Panc1 (cell line): ENCODE measurements around the gene PDZK1. TPM values are rescaled to one million over a fixed set of nuclear protein-coding genes. Genes with fewer than 3 reads are reported as not detected.

ENCODE experiments used
- ATAC-seq: fragments of 200-7000 bp; cut with Tn5 transposase; 2 replicates; pipeline ENCODE4 v1.9.1; 2020; ENCODE audit warnings: mild to moderate bottlenecking, moderate library complexity
- BruUV-seq: library from RNA; stranded (reverse); fragments of 400-500 nt; replicated peaks from 2 replicates; lab custom pipeline; 2021; lab: Mats Ljungman, UMichigan
- CTCF ChIA-PET: fragments of 300-600 bp; sonication (Branson Sonifier 250); formaldehyde crosslinking; loops from one replicate; lab custom pipeline; 2022; ENCODE audit warnings: antibody characterized with exemption; lab: Charles Lee
- POLR2A ChIA-PET: fragments of 300-600 bp; sonication (Branson Sonifier 250); formaldehyde crosslinking; loops from one replicate; lab custom pipeline; 2022; ENCODE audit warnings: antibody characterized with exemption; lab: Charles Lee
- DNase-seq: peaks from one replicate; pipeline ENCODE4 v3.0.0-alpha.2; 2010; ENCODE audit warnings: low read depth, low spot score
- H3K27ac ChIP-seq: 2 replicates; pipeline ENCODE4 v1.5.1; 2011; ENCODE audit warnings: mild to moderate bottlenecking, low read length, inconsistent platforms
- H3K27me3 ChIP-seq: fragments of 200-500 bp; sonication (Bioruptor generic); 2 replicates; pipeline ENCODE4 v1.6.0; 2014; ENCODE audit warnings: low read length, inconsistent platforms; ENCODE audit not compliant: control insufficient read depth, insufficient read depth
- H3K36me3 ChIP-seq: fragments of 200-500 bp; sonication (Bioruptor generic); 2 replicates; pipeline ENCODE4 v1.5.1; 2014; ENCODE audit warnings: inconsistent platforms, mild to moderate bottlenecking, low read length, moderate library complexity; ENCODE audit not compliant: control insufficient read depth, insufficient read depth
- H3K4me1 ChIP-seq: 2 replicates; pipeline ENCODE4 v1.5.1; 2011; ENCODE audit warnings: inconsistent platforms, mild to moderate bottlenecking, low read length, moderate library complexity; ENCODE audit not compliant: control insufficient read depth, insufficient read depth
- H3K4me3 ChIP-seq, 2 experiments: 2 replicates each; pipeline ENCODE4 v1.5.1; 2011 to 2012; ENCODE audit warnings: low read depth in 2 of 2, low read length in 2 of 2, mild to moderate bottlenecking in 2 of 2, inconsistent platforms in 1 of 2, moderate library complexity in 1 of 2
- H3K9me3 ChIP-seq: fragments of 200-500 bp; sonication (Bioruptor generic); 2 replicates; pipeline ENCODE4 v1.5.1; 2014; ENCODE audit warnings: low read depth, mild to moderate bottlenecking, inconsistent platforms, low read length, moderate library complexity; ENCODE audit not compliant: control insufficient read depth, insufficient read depth
- CTCF ChIP-seq: fragments of 450-650 bp; IDR thresholded peaks from 2 replicates; pipeline ENCODE4 v1.5.1; 2017; ENCODE audit warnings: mild to moderate bottlenecking
- POLR2AphosphoS5 ChIP-seq: IDR thresholded peaks from 2 replicates; pipeline ENCODE4 v1.6.1; 2012; ENCODE audit warnings: mild to moderate bottlenecking, low read depth, low read length, moderate library complexity
- REST ChIP-seq, 2 experiments: IDR thresholded peaks; 2 replicates each; pipeline ENCODE4 v1.6.1; 2011 to 2012; ENCODE audit warnings: low read depth in 2 of 2, control low read depth in 1 of 2, low read length in 1 of 2, mild to moderate bottlenecking in 1 of 2, moderate library complexity in 1 of 2; ENCODE audit not compliant: insufficient read depth in 1 of 2
- SIN3A ChIP-seq: IDR thresholded peaks from 2 replicates; pipeline ENCODE4 v1.6.1; 2012; ENCODE audit warnings: low read depth, mild to moderate bottlenecking, low read length, moderate library complexity, borderline replicate concordance; ENCODE audit not compliant: insufficient read depth
- TCF7L2 ChIP-seq: IDR thresholded peaks from 2 replicates; pipeline ENCODE4 v1.6.1; 2011; ENCODE audit warnings: mild to moderate bottlenecking, low read depth, low read length, inconsistent platforms
- in situ Hi-C: cut with HindIII; loops from 2 replicates; pipeline ENCODE4 v1.10.0; 2016; ENCODE audit warnings: low sequenced_read_pairs, low pct_unique_long_range_greater_than_20kb
- intact Hi-C: fragments of 100-400 bp; cut with micrococcal nuclease; formaldehyde crosslinking; loops from one replicate; pipeline ENCODE4 v1.10.0; 2022; ENCODE audit not compliant: unreplicated experiment
- total RNA-seq: library from RNA; stranded (reverse); gene quantifications from one replicate; pipeline ENCODE4 v1.2.1, GENCODE V29; 2021; ENCODE audit not compliant: unreplicated experiment

The PDZK1 gene
- total RNA-seq, 1 experiment from 2014 or later = 2.3 TPM

GRCh38 chr1:145714524-145715111 is 7.5 kb upstream of the PDZK1 start:
- no peaks in the 10 kb centered on the region for H3K27me3 ChIP-seq
- ChIA-PET CTCF (interaction anchor here (0.8 kb wide), 1 partner anchor 131 kb away, joined by 7 read pairs; the partner anchor contains the start of gene NUDT17), POLR2A (no interaction called here)
- H3K4me3 ChIP-seq = no peak overlapping the region
- H3K36me3 ChIP-seq = no peaks in the 10 kb centered on the region
- no TSS peak for BruUV-seq
- no peaks in the 10 kb centered on the region for H3K9me3 ChIP-seq
- intact Hi-C loops = no loop called here
- H3K4me1 ChIP-seq = peaks cover 11% of the 10 kb centered on the region
- in situ Hi-C loops = no loop called here
- no peak for DNase-seq
- H3K27ac ChIP-seq = peak overlapping the region; percentile 55; the same call in 1 of the 2 replicates
- no peak for TF ChIP-seq CTCF
- no peak for TF ChIP-seq SIN3A
- TF ChIP-seq POLR2AphosphoS5 = no peak
- TF ChIP-seq TCF7L2 = no peak
- peak; percentile 42; the same call in 1 of the 2 replicates for ATAC-seq

DNA sequence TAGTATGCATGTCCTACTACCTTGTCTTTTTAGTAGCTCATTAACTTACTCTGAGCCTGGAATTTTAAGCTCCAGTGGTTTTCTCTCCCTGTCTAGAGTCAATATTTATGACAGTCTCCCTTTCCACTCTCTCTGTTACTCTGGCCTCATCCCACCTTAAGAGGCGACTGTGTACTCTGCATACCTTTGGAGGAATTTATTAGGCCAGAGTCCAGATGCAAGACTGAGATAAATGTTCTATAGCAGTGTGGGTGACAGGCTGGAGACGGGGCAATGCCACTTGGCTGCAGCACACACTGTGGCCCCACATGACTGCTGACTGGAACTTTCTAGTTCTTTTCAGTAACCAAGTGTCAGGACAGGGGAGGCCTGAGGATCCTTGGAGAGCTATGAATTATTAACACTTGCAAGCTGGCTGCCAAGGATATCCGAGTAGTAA is 4.1 kb upstream of the PDZK1 start:
- Histone ChIP-seq H3K27me3 (no peaks in the 10 kb centered on the region), H3K4me1 (peaks cover 23% of the 10 kb centered on the region), H3K36me3 (no peaks in the 10 kb centered on the region), H3K9me3 (no peaks in the 10 kb centered on the region), H3K27ac (peak overlapping the region; percentile 66), H3K4me3 (no peak overlapping the region)
- intact Hi-C loops = no loop called here
- ChIA-PET POLR2A (no interaction called here), CTCF (no interaction called here)
- in situ Hi-C loops = no loop called here
- ATAC-seq (peak; percentile 66), DNase-seq (no peak)
- BruUV-seq = no TSS peak
- TF ChIP-seq TCF7L2 (no peak), CTCF (no peak), REST (IDR thresholded peaks at IDR 0.05; ENCODE audit: insufficient read depth in 1 of 2, low read depth in 2 of 2, low read length in 1 of 2) (no peak), POLR2AphosphoS5 (no peak), SIN3A (no peak)
